NCI-H2107 (cell line): ENCODE results near the gene TPSG1.
"Not testable (repeated sequence)": the region's sequence is repeated elsewhere in the genome, so short reads cannot be mapped to it uniquely, and the experiment has no call there.

Source experiments
- DNase-seq: peaks from one replicate; lab custom pipeline; 2025; lab: John Stamatoyannopoulos, UW

The TPSG1 gene

DNA sequence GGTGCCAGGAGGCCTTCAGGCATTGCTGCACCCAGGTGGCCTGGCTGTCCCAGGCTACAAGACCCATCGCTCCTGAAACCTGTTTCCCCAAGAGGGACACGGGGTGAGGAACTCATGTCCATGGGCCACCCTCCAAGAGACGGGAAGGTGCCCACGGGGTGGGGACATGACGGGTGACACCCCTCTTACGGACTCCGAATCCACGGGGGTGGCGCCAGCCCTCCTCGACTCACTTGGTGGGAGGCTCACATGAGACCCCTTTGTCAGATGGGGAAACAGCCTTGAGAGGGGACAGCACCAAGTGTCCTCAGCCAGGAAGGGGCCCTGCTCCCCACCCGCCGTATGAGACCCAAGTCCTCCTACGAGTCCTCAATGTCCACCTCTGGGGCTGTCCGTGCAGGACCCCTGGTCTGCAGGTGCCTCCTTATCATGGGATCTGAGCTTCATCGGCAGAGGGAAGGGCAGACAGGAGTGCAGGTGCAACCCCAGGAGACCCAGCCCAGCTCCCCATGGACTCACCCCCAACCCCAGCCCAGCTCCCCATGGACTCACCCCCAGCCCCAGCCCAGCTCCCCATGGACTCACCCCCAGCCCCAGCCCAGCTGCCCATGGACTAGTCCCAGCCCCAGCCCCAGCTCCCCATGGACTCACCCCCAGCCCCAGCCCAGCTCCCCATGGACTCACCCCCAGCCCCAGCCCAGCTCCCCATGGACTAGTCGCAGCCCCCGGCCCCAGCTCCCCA, 5.6 kb upstream of the TPSG1 start:
- DNase-seq, result not testable (repeated sequence)

DNA sequence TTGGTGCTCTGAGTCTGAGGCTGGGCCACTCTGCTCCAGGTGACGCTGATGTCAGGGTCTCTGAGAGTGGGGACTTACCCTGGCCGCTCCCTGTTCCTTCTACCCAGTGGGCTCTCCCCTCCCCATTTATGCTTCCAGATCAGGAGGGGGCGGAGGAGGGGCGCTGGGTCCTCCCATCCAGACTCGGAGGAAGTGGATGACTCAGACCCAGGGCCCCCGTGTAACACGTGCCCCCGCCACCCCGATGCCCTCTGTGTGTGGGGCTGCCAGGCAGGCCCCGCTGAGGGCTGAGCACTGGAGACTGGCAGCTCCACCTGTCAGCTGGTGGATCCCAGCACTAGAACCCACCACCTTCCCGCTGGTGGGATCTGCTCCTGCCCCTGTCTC, 5.0 kb upstream of the TPSG1 start, which contains the start of gene TPSB2:
Gene TPSB2 (minus strand): TSS at position 101 of the 387 bp plus-strand sequence. CDS start 233 bp downstream, outside the sequence.
- not testable (repeated sequence) for DNase-seq

DNA sequence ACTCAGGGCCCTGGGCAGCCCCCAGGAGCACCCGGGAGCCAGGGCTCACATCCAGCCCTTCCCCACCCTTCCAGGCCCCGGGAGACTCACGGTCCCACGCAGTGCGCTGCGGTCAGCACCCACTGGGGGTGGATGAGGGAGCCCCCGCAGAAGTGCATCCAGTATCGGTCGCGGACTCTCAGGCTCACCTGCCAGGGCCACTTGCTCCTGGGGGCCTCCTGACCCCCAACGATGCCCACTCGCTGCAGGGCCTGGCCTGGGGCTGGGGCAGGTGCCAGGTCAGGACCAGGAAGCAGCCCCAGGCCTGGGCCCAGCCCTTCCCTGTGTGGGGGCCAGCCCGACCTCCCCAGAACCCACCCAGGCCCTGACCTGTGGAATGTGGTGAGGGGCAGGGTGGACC, 4.4 kb upstream of the TPSG1 start:
- DNase-seq, result not testable (repeated sequence)

DNA sequence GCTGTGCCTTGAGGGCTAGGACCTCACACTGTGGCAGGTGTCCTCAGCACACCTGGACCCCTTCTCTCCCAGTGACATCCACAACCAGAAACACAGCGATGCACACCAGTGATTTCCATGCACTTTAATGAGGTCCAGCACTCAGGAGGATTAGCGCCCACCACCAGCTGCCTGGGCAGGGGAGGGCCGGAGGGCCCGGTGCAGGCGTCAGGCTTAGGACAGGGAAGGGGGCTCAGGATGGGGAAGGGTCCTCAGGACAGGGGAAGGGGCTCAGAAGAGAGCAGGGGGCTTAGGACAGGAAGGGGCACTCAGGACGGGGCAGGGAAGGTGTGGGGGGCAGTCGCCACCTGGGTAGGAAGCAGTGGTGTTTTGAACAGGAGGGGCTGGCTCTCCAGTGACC, 3.2 kb upstream of the TPSG1 start:
- not testable (repeated sequence) for DNase-seq

- not testable (repeated sequence) for DNase-seq
Observed at GRCh38 chr16:1226692-1227091, 1.6 kb upstream of the TPSG1 start.

DNA sequence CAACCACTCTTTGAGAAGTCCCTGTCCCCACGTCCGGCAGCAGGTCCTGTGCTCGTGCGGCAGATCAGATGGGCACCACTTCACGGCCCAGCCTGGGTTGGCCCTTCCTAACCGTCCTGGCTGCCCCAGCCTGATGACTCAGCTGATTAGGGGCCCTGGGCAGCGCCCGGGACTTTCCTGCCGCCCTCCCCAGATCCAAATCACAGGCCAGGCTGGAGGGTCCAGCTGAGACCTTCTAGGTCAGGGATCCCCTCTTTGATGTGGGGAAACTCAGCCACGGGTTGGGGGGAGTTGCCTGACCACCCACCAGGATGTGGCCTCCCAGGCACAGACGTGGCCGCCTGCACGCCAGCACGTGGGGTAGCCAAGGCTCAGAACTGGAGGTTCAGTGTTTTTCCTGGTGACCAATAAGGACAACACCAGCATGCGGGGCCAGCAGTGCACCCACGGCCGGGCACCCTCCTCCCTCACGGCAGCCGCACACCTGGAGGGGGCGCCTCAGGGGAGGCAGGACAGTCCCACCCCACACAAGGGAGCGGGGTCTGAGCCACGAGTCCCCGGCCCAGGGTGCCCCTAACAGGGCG, 752 bp upstream of the TPSG1 start:
- DNase-seq, result not testable (repeated sequence)

GRCh38 chr16:1224558-1224957, 510 bp downstream of the TPSG1 start:
- DNase-seq, result no peak

GRCh38 chr16:1223355-1224214, 1.5 kb downstream of the TPSG1 start:
- no peak for DNase-seq

GRCh38 chr16:1222553-1223354, 2.3 kb downstream of the TPSG1 start:
- DNase-seq, result no peak

DNA sequence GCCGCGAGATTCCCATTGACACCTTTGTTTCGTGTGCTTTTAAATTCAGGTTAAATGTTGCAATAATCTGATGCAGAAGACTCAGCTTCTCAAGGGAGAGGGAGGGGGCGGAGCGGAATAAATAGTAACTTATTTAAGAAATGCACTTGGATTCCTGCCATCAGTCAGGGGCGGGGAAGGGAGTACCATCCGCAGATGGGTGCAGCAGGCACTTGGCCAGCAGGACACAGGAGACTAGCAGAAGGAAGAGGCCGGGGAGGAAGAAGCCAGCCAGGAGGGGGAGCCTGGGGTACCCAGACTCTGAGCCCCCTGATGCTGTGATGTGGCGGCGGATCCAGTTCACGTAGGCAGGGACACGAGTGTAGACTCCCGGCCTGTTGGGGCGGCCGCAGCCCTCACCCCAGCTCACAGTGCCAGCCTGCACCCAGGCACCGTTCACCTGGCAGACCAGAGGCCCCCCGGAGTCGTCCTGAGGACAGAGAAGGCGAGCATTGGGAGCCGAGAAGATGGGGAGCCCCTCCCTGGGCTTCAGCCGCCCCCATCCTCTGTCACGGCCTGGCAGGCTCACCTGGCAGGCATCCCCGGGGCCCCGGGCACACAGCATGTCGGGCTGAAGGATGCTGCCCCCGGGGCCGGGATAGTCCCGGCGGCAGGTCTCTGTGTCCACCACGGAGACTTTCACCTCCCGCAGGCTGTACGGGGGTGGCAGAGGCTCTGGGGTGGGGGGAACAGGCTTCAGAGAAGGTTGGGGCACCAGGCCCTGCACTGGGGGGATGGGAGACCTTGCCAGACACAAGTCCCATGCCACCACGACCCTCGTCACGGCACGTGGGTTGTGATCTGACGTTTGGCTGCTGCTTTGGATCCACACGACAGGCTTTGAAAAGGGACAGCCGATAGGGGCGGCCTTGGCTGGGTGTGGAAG, 3.2 kb downstream of the TPSG1 start:
- DNase-seq, result no peak

DNA sequence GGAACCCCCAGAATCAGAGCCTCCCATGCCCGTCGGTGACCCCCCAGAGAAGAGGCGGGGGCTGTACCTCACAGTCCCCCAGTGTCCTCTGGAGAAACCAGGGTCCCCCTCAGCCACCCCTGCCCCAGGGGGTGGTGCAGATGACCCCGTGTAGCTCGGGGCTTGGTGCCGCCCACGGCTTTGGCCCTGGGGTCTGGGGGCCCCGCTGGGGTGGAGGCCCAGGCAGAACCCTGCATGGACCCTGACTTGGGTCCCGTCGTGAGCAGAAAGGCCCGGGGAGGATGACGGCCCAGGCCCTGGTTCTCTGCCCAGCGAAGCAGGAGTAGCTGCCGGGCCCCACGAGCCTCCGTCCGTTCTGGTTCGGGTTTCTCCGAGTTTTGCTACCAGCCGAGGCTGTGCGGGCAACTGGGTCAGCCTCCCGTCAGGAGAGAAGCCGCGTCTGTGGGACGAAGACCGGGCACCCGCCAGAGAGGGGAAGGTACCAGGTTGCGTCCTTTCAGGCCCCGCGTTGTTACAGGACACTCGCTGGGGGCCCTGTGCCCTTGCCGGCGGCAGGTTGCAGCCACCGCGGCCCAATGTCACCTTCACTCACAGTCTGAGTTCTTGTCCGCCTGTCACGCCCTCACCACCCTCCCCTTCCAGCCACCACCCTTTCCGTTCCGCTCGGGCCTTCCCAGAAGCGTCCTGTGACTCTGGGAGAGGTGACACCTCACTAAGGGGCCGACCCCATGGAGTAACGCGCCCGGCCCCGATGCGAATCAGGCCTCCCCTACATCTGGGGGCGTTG, 4.0 kb downstream of the TPSG1 start:
- DNase-seq, result no peak

GRCh38 chr16:1220098-1220728, 4.9 kb downstream of the TPSG1 start:
- no peak for DNase-seq

DNA sequence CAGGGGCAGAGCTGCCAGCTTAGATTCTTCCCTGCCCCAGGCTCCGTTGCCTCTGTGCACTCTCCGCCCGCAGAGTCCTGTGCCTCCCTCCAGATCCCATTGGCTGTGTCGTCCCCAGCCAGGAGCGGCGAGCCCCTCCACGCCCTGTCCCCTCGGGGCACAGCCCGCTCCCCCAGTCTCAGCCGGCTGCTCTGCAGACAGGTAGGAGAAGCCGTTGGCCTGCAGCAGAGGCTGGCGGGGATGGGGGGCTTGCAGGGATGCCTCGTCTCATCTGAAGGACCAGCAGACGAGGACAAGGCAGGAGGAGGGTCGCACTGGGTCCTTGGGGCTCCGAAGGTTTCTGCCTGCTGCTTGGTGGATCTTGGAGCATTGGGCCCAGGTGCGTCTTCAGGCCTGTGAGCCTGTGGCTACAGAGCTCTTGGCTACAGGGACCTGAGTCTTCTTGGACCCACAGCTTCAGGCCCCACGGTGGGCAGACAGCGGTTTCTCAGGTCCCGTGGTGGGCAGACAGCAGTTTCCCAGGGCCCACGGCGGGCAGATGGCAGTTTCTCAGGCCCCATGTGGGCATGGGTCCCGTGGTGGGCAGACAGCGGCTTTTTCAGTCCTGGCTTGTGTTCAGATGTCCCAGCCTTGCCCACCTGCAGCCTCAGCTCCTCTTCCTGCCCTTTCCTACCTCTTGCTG, 6.0 kb downstream of the TPSG1 start:
- no peak for DNase-seq

DNA sequence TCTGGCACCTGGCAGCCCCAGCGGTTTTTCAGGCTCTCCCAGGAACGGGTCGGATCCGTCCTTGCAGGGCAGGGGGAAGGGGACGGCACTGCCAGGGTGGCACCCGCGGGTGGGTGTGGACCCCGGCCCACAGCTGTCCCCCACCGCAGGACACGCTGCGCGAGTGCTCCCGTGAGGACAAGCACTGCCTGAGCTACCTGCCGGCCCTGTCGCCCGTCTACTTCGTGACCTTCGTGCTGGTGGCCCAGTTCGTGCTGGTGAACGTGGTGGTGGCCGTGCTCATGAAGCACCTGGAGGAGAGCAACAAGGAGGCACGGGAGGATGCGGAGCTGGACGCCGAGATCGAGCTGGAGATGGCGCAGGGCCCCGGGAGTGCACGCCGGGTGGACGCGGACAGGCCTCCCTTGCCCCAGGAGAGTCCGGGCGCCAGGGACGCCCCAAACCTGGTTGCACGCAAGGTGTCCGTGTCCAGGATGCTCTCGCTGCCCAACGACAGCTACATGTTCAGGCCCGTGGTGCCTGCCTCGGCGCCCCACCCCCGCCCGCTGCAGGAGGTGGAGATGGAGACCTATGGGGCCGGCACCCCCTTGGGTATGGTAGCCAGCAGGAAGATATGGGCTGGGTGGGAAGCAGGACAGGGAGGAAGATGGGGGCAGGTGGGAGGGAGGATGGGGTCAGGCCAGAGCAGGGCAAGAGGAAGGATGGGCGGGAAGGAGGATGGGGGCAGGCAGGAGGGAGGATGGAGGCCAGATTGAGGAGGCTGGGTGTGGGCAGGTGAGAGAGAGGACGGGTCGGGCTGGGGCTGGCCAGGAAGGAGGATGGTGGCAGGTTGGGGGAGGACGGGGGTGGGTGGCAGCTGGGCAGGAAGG, 6.8 kb downstream of the TPSG1 start:
- DNase-seq, result no peak

- no peak for DNase-seq
Observed at GRCh38 chr16:1217526-1217925, 7.5 kb downstream of the TPSG1 start.

DNA sequence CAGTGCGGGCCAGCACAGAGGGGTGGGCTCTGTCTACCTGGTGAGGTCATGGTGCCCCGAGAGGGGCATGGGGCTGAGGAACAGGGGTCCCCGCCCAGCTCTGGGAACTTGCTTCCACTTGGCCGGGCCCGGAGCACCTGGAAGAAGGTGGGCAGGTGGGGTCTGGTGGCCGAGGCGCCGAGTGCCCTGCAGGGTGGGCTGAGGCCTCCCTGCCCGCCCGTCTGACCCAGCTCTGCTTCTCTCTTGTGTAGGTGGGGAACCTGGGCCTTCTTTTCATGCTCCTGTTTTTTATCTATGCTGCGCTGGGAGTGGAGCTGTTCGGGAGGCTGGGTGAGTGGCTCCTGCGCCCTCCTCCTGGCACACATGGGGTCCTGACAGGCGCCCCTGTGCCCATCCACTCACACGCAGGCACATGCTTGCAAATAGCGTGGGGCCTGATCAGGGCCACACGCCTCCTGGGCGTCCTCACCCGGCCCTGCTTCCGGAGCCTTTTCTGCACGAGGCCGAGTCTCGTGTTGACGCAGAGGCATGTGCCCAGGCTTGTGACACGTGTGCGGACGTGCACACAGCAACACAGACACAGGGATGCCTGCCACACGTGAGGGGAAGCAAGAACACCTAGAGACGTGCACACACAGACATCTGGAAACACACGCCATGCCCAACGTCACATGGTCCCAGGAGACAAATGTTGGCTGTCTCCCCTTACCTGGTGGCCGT, 8.2 kb downstream of the TPSG1 start:
- DNase-seq, result no peak

DNA sequence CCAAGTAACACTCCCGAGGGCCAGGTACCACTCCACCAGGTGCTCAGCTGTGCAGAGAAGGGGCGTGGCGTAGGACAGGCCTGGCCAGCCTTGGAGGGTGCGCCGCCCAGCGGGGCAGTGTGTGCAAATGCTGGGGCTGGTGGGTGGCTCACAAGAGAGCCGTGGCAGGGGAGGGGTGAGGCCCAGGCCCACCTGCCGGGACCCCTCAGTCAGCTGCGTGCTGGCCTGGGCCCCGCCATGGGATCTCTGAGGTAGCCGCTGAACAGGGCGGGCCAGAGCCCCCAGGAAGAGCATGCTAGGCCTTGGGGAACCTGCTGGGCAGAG, 8.8 kb downstream of the TPSG1 start:
- no peak for DNase-seq
